GM03348 (cell line): ENCODE data around the gene LYSET.
"Not testable (repeated sequence)": the region's sequence is repeated elsewhere in the genome, so short reads cannot be mapped to it uniquely, and the experiment has no call there.

Experiments used
- DNase-seq: peaks from one replicate; pipeline ENCODE4 v3.0.0; 2012; ENCODE audit warnings: low spot score

The LYSET gene

DNA sequence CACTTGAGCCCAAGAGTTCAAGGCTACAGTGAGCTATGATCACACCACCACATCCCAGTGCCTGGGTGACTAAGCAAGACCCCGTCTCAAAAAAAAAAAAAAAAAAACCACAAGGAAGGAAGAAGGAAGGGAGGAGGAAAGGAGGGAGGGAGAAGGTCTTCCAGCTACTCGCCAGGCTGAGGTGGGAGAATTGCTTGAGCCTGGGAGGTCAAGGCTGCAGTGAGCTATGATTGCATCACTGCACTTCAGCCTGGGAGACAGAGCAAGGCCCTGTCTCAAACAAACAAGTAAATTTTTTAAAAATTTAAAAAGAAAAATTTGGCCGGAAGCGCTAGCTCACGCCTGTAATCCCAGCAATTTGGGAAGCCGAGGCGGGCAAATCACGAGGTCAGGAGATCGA, 16.5 kb upstream of the LYSET start:
- not testable (repeated sequence) for DNase-seq

DNA sequence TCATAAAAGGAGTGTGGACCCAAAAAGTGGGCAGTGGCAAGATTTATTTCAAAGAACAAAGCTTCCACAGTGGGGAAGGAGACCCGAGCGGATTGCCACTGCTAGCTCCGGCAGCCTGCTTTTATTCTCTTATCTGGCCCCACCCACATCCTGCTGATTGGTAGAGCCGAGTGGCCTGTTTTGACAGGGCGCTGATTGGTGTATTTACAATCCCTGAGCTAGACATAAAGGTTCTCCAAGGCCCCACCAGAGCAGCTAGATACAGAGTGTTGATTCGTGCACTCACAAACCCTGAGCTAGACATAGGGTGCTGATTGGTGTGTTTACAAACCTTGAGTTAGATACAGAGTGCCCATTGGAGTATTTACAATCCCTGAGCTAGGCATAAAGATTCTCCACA, 15.5 kb upstream of the LYSET start:
- not testable (repeated sequence) for DNase-seq

DNA sequence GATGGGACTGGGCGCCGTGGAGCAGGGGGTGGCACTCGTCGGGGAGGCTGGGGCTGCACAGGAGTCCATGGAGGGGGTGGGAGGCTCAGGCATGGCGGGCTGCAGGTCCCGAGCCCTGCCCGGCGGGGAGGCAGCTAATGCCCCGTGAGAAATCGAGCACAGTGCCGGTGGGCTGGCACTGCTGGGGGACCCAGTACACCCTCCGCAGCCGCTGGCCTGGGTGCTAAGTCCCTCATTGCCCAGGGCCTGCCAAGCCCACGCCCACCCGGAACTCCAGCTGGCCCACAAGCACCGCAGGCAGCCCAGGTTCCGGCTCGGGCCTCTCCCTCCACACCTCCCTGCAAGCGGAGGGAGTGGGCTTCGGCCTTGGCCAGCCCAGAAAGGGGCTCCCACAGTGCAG, 15.0 kb upstream of the LYSET start:
- not testable (repeated sequence) for DNase-seq

DNA sequence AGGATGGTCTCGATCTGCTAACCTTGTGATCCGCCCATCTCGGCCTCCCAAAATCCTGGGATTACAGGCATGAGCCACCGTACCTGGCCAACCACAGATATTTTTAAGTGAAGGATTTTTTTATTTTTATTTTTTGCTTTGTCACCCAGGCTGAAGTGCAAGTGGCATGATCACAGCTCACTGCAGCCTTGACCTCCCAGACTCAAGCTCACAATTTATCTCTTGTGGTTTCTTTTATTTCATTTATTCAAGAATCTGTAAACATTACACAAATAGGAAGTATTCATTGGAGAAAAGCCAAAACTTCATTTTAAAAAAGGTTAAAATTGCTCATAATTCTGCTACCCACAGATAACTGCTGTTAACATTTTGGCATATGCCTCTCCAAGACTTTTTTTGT, 13.7 kb upstream of the LYSET start:
- DNase-seq, result no peak

DNA sequence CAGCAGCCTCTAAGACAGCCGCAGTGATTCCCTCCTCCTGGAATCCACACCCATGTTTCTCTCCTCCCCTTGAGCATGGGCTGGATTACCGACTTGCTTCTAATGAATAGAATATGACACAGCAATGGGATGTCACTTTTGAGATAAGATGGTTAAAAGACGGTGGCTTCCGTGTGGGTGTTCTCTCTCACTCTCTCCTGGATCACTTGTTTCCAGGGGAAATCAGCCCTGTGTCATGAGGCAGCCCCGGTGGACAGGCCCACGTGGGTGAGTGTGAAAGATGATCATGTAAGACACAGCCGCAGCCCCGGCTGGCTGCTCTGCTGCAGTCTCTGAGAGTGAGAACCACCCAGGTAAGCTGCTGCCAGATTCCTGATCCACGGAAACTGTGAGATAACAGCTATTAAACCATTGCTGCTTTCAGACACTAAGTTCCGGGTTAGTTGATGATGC, 11.1 kb upstream of the LYSET start:
- peak; percentile 9 for DNase-seq

DNA sequence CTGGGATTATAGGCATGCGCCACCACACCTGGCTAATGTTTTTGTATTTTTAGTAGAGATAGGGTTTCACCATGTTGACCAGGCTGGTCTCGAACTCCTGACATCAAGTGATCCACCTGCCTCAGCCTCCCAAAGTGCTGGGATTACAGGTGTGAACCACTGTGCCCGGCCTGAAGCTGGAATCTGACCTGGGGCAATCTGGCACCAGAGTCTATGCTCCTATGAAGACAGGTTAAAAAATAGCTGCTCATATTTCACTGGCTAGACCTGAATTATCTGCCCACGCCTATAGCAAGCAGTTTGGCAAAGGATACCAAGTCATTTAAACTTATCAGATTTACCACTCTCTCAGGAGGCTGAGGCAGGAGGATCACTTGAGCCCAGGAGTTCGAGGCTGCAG, 10.4 kb upstream of the LYSET start:
- not testable (repeated sequence) for DNase-seq

DNA sequence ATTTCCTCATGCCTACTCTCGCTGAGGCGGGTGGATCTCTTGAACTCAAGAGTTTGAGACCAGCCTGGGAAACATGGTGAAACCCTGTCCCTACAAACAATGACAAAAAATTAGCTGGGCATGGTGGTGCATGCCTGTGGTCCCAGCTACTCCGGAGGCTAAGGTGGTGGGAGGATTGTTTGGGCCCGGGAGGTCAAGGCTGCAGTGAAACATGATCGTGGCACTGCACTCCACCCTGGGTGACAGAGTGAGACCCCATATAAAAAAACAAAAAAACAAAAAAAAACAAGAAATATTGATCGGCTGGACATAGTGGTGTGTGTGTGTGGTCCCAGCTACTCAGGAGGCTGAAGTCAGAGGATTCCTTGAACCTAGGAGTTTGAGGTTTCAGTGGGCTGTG, 9.6 kb upstream of the LYSET start:
- no peak for DNase-seq

DNA sequence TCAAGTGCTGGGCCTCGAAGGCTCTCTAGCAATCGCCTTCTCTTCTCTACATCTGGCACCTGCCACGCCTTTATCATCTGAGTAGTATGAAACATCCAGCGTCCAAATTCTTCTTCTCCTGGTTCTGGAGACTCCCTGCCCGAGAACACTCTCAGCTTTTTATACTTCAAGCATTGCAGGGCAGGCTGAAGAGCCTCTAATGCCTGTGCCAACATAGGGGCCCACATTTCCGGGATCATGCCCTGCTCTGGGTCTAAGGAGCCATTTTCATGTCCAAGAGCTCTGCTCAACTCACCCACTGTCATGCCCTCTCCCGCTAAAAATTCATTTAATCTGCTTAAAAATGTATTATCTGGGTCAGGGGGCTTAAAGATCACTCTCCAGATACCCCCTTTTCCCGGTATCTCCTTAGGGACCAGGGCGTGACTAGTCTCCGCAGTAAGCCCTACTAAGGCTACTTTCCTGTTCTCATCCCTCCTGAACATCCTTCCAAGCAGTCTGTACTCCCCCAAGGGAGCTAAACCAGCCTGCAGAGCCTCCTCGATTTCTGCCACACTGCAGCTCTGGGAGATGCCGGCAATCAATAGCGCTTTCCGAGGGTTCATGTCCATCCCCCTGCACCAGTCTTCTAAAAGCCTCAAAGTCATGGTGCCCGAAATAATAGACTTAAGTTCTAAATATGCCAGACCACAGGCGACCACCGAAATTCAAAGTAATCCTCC, 1.4 kb upstream of the LYSET start:
- DNase-seq, result no peak

DNA sequence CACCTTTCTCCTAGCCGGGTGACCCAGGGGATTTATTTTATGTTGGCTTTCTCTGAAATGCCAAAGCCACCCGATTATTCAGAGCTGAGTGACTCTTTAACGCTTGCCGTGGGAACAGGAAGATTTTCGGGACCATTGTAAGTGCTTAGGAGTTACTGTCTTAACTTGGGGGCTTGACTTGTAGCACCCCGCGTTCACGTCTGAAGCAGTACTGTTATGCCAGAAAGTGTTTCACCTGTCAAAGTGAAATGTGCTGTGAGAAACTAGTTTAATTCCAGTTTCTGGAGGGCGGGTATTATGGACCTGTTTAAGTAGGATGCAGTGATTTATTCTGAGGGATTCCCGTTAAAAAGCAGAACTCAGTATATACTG, 218 bp downstream of the LYSET start:
- DNase-seq, result no peak

DNA sequence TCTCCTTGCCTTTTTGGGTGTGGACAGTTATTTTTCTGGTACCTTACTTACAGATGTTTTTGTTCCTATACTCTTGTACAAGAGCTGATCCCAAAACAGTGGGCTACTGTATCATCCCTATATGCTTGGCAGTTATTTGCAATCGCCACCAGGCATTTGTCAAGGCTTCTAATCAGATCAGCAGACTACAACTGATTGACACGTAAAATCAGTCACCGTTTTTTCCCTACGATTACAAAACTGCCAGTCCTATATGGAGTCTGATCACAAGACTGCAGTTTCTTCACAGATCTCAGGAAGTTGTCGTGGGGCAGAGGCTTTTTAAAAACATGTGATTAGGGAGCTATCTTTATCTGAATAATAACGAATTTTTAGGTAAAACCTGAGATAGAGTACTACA, 1.3 kb downstream of the LYSET start:
- no peak for DNase-seq

DNA sequence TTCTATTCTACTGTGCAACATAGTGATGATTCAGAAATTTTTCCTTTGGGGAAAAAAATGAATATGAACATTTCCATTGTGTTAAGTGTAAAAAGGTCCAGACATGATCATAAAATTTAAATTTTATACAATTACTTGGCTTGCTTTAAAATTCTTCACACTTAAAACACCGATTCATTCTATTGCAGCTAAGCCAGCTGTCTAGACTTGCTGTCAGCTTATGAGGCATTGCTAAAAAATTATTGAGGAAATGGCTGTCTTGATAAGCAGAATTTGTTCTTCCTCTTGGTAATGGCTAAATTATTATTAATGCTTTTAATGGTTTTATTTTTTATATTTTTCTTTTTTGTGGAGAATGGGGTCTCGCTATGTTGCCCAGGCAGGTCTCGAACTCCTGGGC, 1.8 kb downstream of the LYSET start:
- no peak for DNase-seq

DNA sequence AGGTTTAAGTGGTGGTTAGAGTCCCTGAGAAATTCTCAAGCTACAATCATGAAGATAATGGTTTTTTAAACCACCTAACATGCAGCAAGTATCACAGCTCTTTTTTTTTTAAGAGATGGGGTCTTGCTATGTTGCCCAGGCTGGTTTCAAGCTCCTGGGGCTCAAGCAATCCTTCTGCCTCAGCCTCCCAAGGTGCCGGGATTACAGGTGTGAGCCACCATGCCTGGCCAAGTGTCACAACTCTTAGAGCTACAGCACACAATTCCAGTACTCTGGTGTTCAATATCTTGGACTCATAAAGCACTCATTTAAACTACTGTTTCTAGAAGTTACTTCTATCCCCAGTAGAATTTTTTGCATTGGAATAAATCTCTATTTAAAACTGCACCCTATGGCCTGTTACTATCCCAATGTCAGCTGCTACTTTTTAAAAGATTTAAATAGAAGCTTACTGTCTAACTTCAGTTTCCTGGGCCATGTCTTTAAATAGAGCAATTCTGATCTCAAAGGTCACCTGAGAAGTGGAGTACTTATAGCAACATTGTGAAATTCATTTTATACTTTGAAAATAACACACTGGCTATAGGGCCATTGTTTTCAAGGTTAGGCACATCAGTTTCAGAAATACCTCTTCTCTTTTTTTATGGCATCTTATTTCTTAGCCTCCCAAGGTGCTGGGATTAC, 10.3 kb downstream of the LYSET start:
- DNase-seq, result no peak

DNA sequence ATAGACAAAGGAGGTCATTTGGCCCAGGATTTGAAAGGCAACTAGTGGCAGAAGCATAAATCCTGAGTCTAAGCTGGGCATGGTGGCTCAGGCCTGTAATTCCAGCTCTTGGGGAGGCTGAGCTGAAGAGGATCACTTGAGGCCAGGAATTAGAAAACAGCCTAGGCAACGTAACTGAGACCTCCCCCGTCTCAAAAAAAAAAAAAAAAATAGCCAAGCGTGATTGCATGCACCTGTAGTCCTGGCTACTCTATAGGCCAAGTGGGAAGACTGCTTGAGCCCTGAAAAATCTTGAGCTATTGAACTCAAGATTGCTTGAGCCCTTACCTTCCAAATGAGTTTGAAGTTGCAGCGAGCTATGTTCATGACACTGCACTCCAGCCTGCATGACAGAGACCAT, 13.9 kb downstream of the LYSET start:
- no peak for DNase-seq

DNA sequence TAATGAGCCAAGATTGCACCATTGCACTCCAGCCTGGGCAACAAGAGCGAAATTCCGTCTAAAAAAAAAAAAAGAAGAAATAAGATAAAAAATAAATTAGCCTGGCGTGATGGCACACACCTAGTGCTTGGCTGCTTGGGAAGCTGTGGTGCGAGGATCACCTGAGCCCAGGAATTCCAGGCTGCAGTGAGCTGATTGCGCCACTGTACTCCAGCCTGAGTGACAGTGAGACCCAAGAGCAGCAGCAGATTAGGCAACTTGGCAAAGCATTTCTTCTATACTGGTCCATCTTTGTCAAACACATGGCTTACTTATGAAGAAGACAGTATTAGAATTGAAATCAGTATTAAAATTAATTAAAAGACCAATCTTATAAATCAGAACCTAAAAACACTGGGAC, 15.4 kb downstream of the LYSET start:
- DNase-seq, result no peak

DNA sequence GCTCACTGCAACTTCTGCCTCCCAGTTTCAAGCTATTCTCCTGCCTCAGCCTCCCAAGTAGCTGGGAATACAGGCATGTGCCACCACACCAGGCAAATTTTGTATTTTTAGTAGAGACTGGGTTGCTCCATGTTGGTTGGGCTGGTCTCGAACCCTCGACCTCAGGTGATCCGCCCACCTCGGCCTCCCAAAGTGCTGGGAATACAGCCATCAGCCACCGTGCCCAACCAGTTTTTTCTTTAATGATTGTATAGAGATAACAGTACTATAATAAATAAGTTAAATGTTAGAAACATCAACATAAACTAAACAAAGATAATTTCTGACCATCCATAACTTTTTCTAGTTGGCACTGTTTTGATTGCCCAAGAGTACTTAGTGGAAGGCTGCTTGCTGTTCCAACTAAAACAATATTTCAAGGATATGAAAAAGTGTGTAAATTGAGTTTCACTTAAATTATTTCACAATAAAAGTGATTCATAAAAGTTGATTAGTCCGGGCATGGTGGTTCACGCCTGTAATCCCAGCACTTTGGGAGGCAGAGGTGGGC, 16.1 kb downstream of the LYSET start:
- DNase-seq, result no peak

DNA sequence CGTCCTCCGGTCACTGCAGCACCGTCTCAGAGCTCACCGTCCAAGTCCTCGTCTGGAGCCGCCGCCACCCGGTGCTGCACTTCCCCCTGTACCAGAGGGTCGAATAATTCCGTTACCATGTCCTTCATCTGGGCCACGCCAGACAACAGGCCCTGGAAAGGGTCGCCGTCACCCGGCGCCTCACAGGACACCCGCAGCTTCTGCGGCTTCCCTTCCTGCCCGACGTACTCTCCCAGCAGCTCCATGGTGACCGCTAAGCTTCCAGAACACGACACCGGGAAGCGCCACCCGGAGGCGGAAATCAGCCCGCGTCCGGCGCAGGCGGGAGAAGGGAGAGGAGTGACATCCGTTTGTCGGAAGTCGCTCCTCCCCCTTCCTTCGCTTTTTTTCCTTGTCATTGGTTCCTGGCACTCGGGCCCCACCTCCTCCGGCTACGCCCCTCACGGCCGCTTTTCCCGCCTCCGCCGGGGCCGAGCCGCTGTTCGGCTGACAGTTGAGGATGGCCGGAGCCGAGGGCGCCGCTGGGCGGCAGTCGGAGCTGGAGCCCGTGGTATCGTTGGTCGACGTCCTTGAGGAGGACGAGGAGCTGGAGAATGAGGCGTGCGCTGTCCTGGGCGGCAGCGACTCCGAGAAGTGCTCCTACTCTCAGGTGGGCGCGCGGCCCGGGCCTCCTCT, 21.8 kb downstream of the LYSET start, which contains the start of the genes GON7 and UBR7:
GON7 (minus strand) TSS at position 273 of the 675 bp plus-strand sequence; CDS start at position 245, 28 bp downstream.
UBR7 (plus strand) TSS at position 464 of the 675 bp plus-strand sequence; CDS start at position 500, 36 bp downstream.
- DNase-seq, result peak; percentile 98

DNA sequence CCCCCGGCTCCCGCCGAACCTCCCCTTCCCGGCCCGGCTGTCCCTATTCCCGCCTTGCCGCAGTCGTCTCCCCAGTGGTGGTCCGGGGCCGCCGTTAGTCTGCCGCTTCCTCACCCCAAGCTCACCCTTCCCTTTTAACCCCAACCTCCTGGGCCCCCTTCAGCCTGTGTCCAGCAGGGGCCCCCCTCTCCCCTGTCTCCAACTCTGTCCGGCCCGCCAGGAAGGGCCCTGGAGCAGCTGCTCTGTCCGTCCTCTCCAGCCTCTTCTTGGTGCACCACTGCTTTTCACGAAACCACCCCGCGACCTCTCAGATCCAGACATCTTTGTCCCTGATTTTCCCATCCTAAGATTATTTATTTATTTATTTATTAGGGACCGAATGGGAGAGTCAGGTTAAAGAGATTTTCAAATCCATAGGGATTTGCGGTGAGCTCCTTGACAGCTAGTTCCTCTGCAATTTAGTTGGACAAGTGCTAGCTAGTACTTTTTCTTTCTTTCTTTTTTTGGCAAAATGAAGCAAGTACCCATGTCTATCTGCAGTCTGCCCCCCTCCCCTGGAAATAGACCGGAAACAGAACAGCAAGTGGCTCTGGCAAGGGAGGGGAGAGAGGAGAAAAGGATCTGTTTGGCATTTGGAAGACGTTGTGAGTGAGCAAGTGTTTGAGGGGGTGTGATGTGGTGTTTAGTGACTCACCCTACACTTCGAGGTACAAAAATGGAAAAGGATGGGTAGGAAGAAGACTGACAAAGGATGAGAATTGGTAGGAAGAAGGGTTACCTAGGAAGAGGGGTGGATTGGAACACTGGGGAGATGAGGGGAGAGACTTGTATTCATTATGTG, 22.6 kb downstream of the LYSET start:
- DNase-seq, result peak; percentile 74

DNA sequence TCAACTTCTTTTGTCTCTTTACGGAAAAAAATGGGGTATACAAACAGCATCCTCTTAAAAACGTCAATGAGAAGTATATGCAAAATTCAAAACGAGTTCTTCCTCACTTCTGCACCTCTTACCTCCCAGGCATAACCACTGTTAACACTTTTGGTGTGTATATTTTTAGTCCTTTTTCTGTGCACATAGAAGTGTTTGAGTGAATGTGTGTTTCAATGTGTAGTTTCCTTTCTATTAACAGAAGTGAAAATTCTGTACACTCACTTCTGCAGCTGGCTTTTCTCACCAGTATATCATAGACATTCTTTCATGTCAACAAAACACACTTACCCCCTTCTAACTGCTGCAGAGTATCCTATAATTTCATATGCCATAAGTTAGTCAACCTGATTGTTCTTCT, 27.3 kb downstream of the LYSET start:
- DNase-seq, result no peak

DNA sequence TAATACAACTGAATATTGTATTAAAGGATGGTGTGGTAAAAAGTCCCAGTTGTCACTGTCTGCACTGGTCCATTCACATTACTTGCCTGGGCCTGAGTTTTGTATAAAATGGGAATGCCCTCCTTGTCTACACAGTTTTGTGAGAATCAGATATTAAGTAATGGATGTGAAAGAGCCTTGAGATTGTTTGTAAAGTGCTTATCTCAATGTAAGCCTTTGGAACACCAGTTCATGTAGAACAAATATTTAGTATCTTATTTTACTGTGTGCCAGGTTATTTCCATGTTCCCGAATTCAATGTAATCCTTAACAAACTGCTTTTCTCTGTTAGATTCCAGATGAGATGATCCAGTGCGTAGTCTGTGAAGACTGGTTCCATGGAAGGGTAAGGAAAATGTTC, 29.5 kb downstream of the LYSET start:
- no peak for DNase-seq

DNA sequence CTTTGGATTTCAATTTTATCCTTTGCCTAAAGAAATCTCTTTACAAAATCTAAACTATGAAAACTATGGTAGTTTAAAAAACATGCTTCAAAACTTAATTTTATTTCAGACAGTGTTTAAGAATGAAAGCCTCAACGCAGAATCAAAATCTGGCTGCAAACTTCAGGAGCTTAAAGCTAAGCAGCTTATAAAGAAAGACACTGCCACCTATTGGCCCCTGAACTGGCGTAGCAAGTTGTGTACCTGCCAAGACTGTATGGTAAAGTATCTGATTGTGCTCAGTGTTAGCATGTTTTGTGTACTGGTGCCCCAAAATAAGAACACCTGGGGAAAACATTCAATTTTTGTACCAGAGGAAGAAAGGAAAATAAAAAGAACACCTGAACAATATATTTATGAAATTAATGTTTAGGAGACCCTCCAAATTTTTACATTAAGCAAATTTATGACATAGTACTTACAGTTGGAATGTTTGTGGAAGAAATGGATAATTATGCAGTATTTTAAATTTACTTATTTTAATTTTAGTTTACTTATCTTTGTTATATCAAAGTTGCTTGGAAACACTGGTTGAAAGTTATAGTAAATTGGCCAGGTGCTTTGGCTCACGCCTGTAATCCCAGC, 34.1 kb downstream of the LYSET start:
- DNase-seq, result peak; percentile 42

DNA sequence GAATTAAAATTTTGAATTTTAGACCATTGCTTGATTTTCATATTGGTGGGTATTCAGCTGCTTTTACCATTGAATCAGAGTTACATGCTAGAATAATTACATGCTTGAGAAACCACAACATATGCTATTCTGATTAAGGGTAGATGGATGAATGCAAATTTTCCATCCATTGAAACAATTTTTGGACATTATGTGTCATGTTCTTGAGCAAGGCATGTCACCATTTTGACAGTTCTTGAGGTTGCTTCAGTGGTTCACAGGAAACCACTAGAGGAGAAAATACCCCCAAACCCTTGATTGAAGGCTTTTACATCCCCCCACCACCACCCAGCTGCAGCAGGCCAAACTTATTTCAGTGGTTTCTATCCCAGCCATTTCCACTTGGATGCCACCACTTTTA, 35.4 kb downstream of the LYSET start:
- DNase-seq, result no peak
